ENCODE results near the gene KIF2C. TPM values are rescaled to one million over a fixed set of nuclear protein-coding genes. Genes with fewer than 3 reads are reported as not detected.

The KIF2C gene
- polyA plus RNA-seq: 1.5 and 3.8 TPM in 2 replicates
- polyA minus RNA-seq: 1.2 and 1.5 TPM in 2 replicates

DNA sequence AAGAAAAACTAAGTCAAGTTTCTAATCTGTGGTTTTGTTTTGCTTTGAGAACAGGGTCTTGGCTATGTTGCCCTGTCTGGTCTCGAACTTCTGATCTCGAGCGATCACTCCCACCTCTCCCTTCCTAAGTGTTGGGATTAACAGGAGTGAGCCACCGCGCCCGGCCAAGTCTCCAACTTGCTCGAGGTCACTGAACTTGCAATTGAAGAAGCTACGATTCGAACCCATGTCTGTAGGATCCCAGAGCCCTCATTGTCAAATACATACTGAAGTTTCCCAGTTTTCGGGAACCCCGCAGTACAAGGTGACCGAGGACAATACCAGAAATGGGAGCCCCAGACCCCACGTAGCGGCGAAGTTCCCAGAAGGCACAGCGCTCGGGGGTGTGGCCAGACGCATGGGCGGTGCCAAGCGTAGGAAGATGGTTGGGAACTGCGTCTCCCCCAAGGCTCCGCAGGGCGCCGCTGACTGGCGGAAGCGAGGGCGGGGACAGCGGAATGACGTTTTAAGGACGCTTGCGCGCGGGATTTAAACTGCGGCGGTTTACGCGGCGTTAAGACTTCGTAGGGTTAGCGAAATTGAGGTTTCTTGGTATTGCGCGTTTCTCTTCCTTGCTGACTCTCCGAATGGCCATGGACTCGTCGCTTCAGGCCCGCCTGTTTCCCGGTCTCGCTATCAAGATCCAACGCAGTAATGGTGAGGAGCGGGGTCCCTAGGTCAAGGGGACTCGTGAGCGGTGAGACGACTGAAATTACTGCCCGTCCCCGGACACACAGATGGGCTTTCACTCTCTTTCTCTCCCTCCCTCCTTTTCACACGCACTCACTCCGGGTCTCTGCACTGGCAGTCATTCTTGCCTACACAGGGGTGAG is at the start of gene KIF2C:
Gene KIF2C (plus strand): TSS at position 531 of the 872 bp plus-strand sequence. CDS start 96 bp downstream, at position 627.
- Histone ChIP-seq H3K9ac (ENCODE audit: low read length) (peak within 1 kb of the TSS; percentile 51), H3K27ac (ENCODE audit: low read length) (peak within 1 kb of the TSS; percentile 54), H2AFZ (ENCODE audit: low read depth, low read length) (peak within 1 kb of the TSS; percentile 92), H3F3A (ENCODE audit: insufficient read depth, low read length, poor library complexity, severe bottlenecking) (no peaks in the 10 kb centered on the region), H3K27me3 (ENCODE audit: insufficient read depth, low read depth, low read length) (no peaks in the 10 kb centered on the region), H3K79me2 (replicated peaks; ENCODE audit: insufficient read depth, low read length) (peaks cover 10% of the 10 kb centered on the region), H3K9me3 (ENCODE audit: low read length) (no peaks in the 10 kb centered on the region), H4K20me1 (ENCODE audit: insufficient read depth) (no peaks in the 10 kb centered on the region), H3K4me3 (ENCODE audit: low read length) (peak within 1 kb of the TSS; percentile 69), H3K4me2 (ENCODE audit: low read length) (peak within 1 kb of the TSS; percentile 52), H3K9me2 (ENCODE audit: insufficient read depth, low read length) (no peaks in the 10 kb centered on the region), H3K36me3 (ENCODE audit: insufficient read depth, low read length) (no peaks in the 10 kb centered on the region)
- no peak for TF ChIP-seq RAD21 (conservative IDR thresholded peaks at IDR 0.05)
- TF ChIP-seq, protein P1, sequence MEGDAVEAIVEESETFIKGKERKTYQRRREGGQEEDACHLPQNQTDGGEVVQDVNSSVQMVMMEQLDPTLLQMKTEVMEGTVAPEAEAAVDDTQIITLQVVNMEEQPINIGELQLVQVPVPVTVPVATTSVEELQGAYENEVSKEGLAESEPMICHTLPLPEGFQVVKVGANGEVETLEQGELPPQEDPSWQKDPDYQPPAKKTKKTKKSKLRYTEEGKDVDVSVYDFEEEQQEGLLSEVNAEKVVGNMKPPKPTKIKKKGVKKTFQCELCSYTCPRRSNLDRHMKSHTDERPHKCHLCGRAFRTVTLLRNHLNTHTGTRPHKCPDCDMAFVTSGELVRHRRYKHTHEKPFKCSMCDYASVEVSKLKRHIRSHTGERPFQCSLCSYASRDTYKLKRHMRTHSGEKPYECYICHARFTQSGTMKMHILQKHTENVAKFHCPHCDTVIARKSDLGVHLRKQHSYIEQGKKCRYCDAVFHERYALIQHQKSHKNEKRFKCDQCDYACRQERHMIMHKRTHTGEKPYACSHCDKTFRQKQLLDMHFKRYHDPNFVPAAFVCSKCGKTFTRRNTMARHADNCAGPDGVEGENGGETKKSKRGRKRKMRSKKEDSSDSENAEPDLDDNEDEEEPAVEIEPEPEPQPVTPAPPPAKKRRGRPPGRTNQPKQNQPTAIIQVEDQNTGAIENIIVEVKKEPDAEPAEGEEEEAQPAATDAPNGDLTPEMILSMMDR (IDR thresholded peaks at IDR 0.05; ENCODE audit: poor library complexity, severe bottlenecking): no peak
- peak; percentile 73 for TF ChIP-seq POLR2AphosphoS5 (IDR thresholded peaks at IDR 0.05)
- TF ChIP-seq TAF1 (IDR thresholded peaks at IDR 0.05; ENCODE audit: low read depth): peak; percentile 62
- TF ChIP-seq, protein P2, sequence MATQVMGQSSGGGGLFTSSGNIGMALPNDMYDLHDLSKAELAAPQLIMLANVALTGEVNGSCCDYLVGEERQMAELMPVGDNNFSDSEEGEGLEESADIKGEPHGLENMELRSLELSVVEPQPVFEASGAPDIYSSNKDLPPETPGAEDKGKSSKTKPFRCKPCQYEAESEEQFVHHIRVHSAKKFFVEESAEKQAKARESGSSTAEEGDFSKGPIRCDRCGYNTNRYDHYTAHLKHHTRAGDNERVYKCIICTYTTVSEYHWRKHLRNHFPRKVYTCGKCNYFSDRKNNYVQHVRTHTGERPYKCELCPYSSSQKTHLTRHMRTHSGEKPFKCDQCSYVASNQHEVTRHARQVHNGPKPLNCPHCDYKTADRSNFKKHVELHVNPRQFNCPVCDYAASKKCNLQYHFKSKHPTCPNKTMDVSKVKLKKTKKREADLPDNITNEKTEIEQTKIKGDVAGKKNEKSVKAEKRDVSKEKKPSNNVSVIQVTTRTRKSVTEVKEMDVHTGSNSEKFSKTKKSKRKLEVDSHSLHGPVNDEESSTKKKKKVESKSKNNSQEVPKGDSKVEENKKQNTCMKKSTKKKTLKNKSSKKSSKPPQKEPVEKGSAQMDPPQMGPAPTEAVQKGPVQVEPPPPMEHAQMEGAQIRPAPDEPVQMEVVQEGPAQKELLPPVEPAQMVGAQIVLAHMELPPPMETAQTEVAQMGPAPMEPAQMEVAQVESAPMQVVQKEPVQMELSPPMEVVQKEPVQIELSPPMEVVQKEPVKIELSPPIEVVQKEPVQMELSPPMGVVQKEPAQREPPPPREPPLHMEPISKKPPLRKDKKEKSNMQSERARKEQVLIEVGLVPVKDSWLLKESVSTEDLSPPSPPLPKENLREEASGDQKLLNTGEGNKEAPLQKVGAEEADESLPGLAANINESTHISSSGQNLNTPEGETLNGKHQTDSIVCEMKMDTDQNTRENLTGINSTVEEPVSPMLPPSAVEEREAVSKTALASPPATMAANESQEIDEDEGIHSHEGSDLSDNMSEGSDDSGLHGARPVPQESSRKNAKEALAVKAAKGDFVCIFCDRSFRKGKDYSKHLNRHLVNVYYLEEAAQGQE (IDR thresholded peaks at IDR 0.05; ENCODE audit: borderline replicate concordance): no peak
- no peak for TF ChIP-seq EP300 (conservative IDR thresholded peaks at IDR 0.05; ENCODE audit: poor library complexity, severe bottlenecking)
- no peak for TF ChIP-seq SMC3 (conservative IDR thresholded peaks at IDR 0.05; ENCODE audit: poor library complexity)
- peak; percentile 98 for TF ChIP-seq MXI1 (conservative IDR thresholded peaks at IDR 0.05; ENCODE audit: poor library complexity, severe bottlenecking)
- no peak for TF ChIP-seq EZH2 (IDR thresholded peaks at IDR 0.05; ENCODE audit: borderline replicate concordance, insufficient read depth, low read length, poor library complexity, severe bottlenecking)

DNA sequence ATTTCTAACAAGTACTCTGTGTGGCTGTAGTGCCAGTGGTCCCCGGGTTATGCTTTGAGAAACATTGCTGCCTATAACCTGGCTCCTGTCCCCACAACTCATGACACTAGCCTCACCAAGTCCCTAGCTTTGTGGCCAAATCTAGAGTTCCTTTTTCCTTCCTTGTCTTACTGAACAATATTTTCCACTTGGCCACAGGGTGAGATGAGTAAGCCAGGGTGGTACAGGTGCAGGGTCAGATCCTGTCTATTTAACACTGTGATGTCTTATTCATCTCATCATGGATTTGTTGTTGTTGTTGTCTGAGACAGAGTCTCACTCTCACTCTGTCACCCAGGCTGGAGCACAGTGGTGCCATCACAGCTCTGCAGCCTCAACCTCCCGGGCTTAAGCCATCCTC is 46.5 kb upstream of the KIF2C start:
- no peaks in the 10 kb centered on the region for H3K9me2 ChIP-seq (ENCODE audit: insufficient read depth, low read length)
- no peak overlapping the region for H3K4me2 ChIP-seq (ENCODE audit: low read length)
- H4K20me1 ChIP-seq (ENCODE audit: insufficient read depth): no peaks in the 10 kb centered on the region
- H3K4me3 ChIP-seq (ENCODE audit: low read length): no peak overlapping the region
- no peaks in the 10 kb centered on the region for H3F3A ChIP-seq (ENCODE audit: insufficient read depth, low read length, poor library complexity, severe bottlenecking)
- no peak overlapping the region for H3K27ac ChIP-seq (ENCODE audit: low read length)
- H2AFZ ChIP-seq (ENCODE audit: low read depth, low read length): no peak overlapping the region
- H3K36me3 ChIP-seq (ENCODE audit: insufficient read depth, low read length): no peaks in the 10 kb centered on the region
- no peaks in the 10 kb centered on the region for H3K79me2 ChIP-seq (replicated peaks; ENCODE audit: insufficient read depth, low read length)
- H3K9me3 ChIP-seq (ENCODE audit: low read length): no peaks in the 10 kb centered on the region
- no peaks in the 10 kb centered on the region for H3K27me3 ChIP-seq (ENCODE audit: insufficient read depth, low read depth, low read length)
- H3K9ac ChIP-seq (ENCODE audit: low read length): no peak overlapping the region
- TF ChIP-seq, protein P2 (IDR thresholded peaks at IDR 0.05; ENCODE audit: borderline replicate concordance): no peak
- TF ChIP-seq EZH2 (IDR thresholded peaks at IDR 0.05; ENCODE audit: borderline replicate concordance, insufficient read depth, low read length, poor library complexity, severe bottlenecking) (no peak), MXI1 (conservative IDR thresholded peaks at IDR 0.05; ENCODE audit: poor library complexity, severe bottlenecking) (no peak), EP300 (conservative IDR thresholded peaks at IDR 0.05; ENCODE audit: poor library complexity, severe bottlenecking) (no peak), TAF1 (IDR thresholded peaks at IDR 0.05; ENCODE audit: low read depth) (no peak), POLR2AphosphoS5 (IDR thresholded peaks at IDR 0.05) (no peak), RAD21 (conservative IDR thresholded peaks at IDR 0.05) (no peak), SMC3 (conservative IDR thresholded peaks at IDR 0.05; ENCODE audit: poor library complexity) (no peak)
- TF ChIP-seq, protein P1 (IDR thresholded peaks at IDR 0.05; ENCODE audit: poor library complexity, severe bottlenecking): no peak

Data from neural cell (in vitro differentiated cells).